ENCODE data around the gene CTDP1. TPM values are rescaled to one million over a fixed set of nuclear protein-coding genes. Genes with fewer than 3 reads are reported as not detected.

The CTDP1 gene
- total RNA-seq, 4 donors from 2014 or later = 12.3 to 21.8 (median 16.5) TPM

DNA sequence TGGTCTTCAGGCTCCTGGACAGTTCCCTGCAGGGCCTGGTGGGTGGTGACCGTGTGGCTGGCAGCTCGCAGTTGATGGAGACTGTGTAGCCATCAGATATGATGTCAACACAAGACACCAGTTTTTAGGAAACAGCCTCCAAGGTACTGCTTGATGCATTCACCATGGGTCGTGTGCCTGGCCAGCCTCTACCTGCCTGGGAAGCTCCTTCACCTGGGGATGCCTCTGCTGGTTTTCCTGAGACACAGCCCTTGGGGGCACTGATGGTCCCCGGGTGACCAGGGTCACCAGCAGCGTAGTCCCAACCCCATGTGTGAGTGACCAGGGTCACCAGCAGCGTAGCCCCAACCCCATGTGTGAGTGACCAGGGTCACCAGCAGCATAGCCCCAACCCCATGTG, 84.5 kb downstream of the CTDP1 start:
- intact Hi-C loops (cut with DNase I; ENCODE audit: low total_unique reads) = no loop called here
- H3K27ac ChIP-seq = no peak overlapping the region
- H3K36me3 ChIP-seq = no peaks in the 10 kb centered on the region
- TF ChIP-seq POLR2A (IDR thresholded peaks at IDR 0.05) = no peak
- TF ChIP-seq, protein P1, sequence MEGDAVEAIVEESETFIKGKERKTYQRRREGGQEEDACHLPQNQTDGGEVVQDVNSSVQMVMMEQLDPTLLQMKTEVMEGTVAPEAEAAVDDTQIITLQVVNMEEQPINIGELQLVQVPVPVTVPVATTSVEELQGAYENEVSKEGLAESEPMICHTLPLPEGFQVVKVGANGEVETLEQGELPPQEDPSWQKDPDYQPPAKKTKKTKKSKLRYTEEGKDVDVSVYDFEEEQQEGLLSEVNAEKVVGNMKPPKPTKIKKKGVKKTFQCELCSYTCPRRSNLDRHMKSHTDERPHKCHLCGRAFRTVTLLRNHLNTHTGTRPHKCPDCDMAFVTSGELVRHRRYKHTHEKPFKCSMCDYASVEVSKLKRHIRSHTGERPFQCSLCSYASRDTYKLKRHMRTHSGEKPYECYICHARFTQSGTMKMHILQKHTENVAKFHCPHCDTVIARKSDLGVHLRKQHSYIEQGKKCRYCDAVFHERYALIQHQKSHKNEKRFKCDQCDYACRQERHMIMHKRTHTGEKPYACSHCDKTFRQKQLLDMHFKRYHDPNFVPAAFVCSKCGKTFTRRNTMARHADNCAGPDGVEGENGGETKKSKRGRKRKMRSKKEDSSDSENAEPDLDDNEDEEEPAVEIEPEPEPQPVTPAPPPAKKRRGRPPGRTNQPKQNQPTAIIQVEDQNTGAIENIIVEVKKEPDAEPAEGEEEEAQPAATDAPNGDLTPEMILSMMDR (IDR thresholded peaks at IDR 0.05 in 4 of 5, conservative IDR thresholded peaks at IDR 0.05 in 1 of 5) = no peak
- H3K4me3 ChIP-seq = no peak overlapping the region
- H3K9me3 ChIP-seq = peaks cover 0 to 8% (median 0%) of the 10 kb centered on the region in 3 donors
- H3K27me3 ChIP-seq = no peaks in the 10 kb centered on the region
- DNase-seq (no peak), ATAC-seq (no peak)
- no peaks in the 10 kb centered on the region for H3K4me1 ChIP-seq
- in situ Hi-C loops (cut with MboI; ENCODE audit: low sequenced_read_pairs in 4 of 4) = no loop called here

DNA sequence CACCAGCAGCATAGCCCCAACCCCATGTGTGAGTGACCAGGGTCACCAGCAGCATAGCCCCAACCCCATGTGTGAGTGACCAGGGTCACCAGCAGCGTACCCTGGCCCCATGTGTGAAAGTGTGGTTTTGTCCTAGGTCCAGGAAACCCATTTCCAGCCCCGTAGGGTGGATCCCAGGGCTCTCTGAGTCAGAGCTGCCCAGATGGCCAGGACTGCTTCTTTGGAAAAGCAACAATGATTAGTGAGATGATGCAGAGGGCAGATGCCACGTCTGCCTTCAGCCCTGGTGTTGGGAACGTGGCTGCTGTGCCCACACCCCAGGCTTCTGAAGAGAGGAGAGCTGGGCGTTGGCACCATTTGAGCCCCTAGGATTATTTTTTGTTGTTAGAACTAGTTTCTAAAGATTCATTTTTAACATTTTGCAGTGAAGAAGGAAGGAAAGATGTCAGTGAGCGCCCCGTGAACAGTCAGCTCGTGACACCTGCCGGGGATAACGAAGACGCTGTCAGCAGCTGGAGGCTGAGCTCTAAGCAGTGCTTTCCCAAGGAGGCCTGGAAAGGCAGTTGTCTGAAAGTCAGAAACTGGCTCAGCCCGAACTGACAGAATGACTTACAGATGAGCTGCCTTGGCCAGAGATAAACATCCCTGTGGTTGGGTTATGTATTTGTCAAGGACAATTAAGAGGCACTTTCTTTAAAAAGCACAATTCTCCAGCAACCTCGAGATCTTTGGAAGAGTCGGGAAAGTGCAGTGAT, 86.1 kb downstream of the CTDP1 start:
- peaks cover 0 to 8% (median 0%) of the 10 kb centered on the region in 3 donors for H3K9me3 ChIP-seq
- intact Hi-C loops (cut with DNase I; ENCODE audit: low total_unique reads) (no loop called here), in situ Hi-C loops (cut with MboI; ENCODE audit: low sequenced_read_pairs in 4 of 4) (no loop called here)
- H3K36me3 ChIP-seq = no peaks in the 10 kb centered on the region
- no peak for ATAC-seq
- no peak overlapping the region for H3K4me3 ChIP-seq
- no peak overlapping the region for H3K27ac ChIP-seq
- DNase-seq = no peak
- H3K4me1 ChIP-seq = no peaks in the 10 kb centered on the region
- no peaks in the 10 kb centered on the region for H3K27me3 ChIP-seq
- TF ChIP-seq, protein P1 (IDR thresholded peaks at IDR 0.05 in 4 of 5, conservative IDR thresholded peaks at IDR 0.05 in 1 of 5) = no peak
- no peak for TF ChIP-seq POLR2A (IDR thresholded peaks at IDR 0.05)

DNA sequence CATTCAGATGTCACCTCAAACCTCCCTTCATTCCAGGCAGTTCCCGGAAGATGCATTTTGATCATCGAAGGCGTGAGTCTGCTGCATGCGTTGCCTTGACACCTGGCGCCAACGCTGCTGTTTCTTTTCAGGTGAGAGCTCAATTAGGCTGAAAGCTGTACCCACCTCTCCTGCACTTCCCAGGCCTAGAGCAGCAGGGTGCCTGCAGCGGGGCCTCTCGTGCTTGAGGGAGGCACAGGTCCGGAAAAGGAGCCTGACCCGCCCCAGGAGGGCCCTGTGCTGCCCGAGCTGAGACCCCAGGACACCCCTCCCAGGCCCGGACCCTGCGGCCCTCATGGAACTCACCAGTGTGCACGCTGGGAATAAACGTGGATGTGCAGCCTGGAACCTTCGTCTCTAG, 86.7 kb downstream of the CTDP1 start:
- Histone ChIP-seq H3K27me3 (no peaks in the 10 kb centered on the region), H3K4me1 (no peaks in the 10 kb centered on the region), H3K4me3 (no peak overlapping the region), H3K27ac (no peak overlapping the region), H3K9me3 (peaks cover 0 to 8% (median 0%) of the 10 kb centered on the region in 3 donors), H3K36me3 (no peaks in the 10 kb centered on the region)
- TF ChIP-seq POLR2A (IDR thresholded peaks at IDR 0.05) = no peak
- TF ChIP-seq, protein P1 (IDR thresholded peaks at IDR 0.05 in 4 of 5, conservative IDR thresholded peaks at IDR 0.05 in 1 of 5) = no peak
- DNase-seq = no peak
- in situ Hi-C loops (cut with MboI; ENCODE audit: low sequenced_read_pairs in 4 of 4) = no loop called here
- ATAC-seq = no peak
- intact Hi-C loops (cut with DNase I; ENCODE audit: low total_unique reads) = no loop called here

DNA sequence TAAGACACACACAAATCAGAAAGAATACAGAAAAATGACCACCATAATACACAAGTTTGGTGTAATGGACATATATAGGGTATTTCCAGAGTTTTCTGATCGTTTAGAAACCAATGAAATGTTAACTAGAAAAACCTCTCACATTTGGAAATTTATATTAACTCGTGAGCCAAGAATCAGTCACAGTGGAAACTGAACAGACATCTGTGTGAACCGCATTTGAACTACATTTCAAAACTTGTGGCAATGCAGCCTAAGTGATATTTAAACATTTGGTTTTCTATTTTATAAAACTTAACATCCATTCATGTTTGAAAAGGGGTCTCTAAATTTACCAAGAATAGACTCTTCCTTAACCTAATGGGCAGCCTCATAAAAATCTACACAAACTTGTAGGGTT, 89.1 kb downstream of the CTDP1 start:
- Histone ChIP-seq H3K27me3 (peaks cover 8 to 10% (median 8%) of the 10 kb centered on the region in 3 donors), H3K27ac (no peak overlapping the region), H3K4me3 (no peak overlapping the region), H3K36me3 (no peaks in the 10 kb centered on the region), H3K9me3 (peaks cover 0 to 8% (median 0%) of the 10 kb centered on the region in 3 donors), H3K4me1 (no peaks in the 10 kb centered on the region)
- ATAC-seq (no peak), DNase-seq (no peak)
- no peak for TF ChIP-seq POLR2A (IDR thresholded peaks at IDR 0.05)
- TF ChIP-seq, protein P1 (IDR thresholded peaks at IDR 0.05 in 4 of 5, conservative IDR thresholded peaks at IDR 0.05 in 1 of 5) = no peak
- intact Hi-C loops (cut with DNase I; ENCODE audit: low total_unique reads) (no loop called here), in situ Hi-C loops (cut with MboI; ENCODE audit: low sequenced_read_pairs in 4 of 4) (no loop called here)

All from gastrocnemius medialis (tissue), 4 donors.